HG02943 (cell line): ENCODE data around the gene PAMR1.

ENCODE experiments used
- ATAC-seq: cut with Tn5 transposase; IDR thresholded peaks from one replicate; pipeline ENCODE4 v1.9.1; 2021; ENCODE audit warnings: mild to moderate bottlenecking, low read depth, moderate library complexity; ENCODE audit not compliant: unreplicated experiment

The PAMR1 gene

GRCh38 chr11:35464308-35464707 lies 61.1 kb downstream of the PAMR1 start:
- no peak for ATAC-seq

- ATAC-seq, result no peak
Measured at GRCh38 chr11:35463331-35463751, 62.1 kb downstream of the PAMR1 start.

GRCh38 chr11:35461917-35462538 lies 63.4 kb downstream of the PAMR1 start:
- ATAC-seq, result no peak

- ATAC-seq, result no peak
Measured at GRCh38 chr11:35459489-35459888, 65.9 kb downstream of the PAMR1 start.

- no peak for ATAC-seq
Measured at GRCh38 chr11:35458846-35459245, 66.6 kb downstream of the PAMR1 start.

- no peak for ATAC-seq
Measured at GRCh38 chr11:35454362-35454761, 71.1 kb downstream of the PAMR1 start.

- no peak for ATAC-seq
Measured at GRCh38 chr11:35436581-35437250, 88.7 kb downstream of the PAMR1 start.

GRCh38 chr11:35433588-35433987 lies 91.8 kb downstream of the PAMR1 start:
- no peak for ATAC-seq

- no peak for ATAC-seq
Measured at GRCh38 chr11:35432464-35432863, 93.0 kb downstream of the PAMR1 start.

GRCh38 chr11:35427071-35427470 lies 98.3 kb downstream of the PAMR1 start:
- ATAC-seq, result no peak

- no peak for ATAC-seq
Measured at GRCh38 chr11:35426351-35426750, 99.1 kb downstream of the PAMR1 start.

- ATAC-seq, result no peak
Measured at GRCh38 chr11:35425603-35426212, 99.7 kb downstream of the PAMR1 start.

GRCh38 chr11:35424157-35424940 lies 101.1 kb downstream of the PAMR1 start:
- ATAC-seq, result no peak

GRCh38 chr11:35420371-35420770 lies 105.0 kb downstream of the PAMR1 start:
- ATAC-seq, result no peak

- no peak for ATAC-seq
Measured at GRCh38 chr11:35419830-35420333, 105.5 kb downstream of the PAMR1 start.

GRCh38 chr11:35419184-35419829 lies 106.1 kb downstream of the PAMR1 start, which contains the start of gene SLC1A2:
Gene SLC1A2, minus strand, starts transcription at chr11:35419558. Its CDS starts 592 bp downstream, at chr11:35418966.
- ATAC-seq, result no peak

- no peak for ATAC-seq
Measured at GRCh38 chr11:35418282-35419183, 106.9 kb downstream of the PAMR1 start.

- ATAC-seq, result no peak
Measured at GRCh38 chr11:35415487-35415886, 109.9 kb downstream of the PAMR1 start.

GRCh38 chr11:35414776-35415175 lies 110.6 kb downstream of the PAMR1 start:
- ATAC-seq, result no peak
